HG03064 (cell line): ENCODE results near the gene LBR.

Experiments
- ATAC-seq: cut with Tn5 transposase; IDR thresholded peaks from one replicate; pipeline ENCODE4 v1.9.1; 2021; ENCODE audit warnings: low read depth; ENCODE audit not compliant: unreplicated experiment

The LBR gene

GRCh38 chr1:225446981-225447615 lies 19.3 kb upstream of the LBR start:
- ATAC-seq, result no peak

GRCh38 chr1:225446595-225446960 lies 18.7 kb upstream of the LBR start:
- no peak for ATAC-seq

- no peak for ATAC-seq
Measured at GRCh38 chr1:225445639-225446594, 18.1 kb upstream of the LBR start.

- ATAC-seq, result no peak
Measured at GRCh38 chr1:225442123-225442505, 14.3 kb upstream of the LBR start.

- peak; percentile 48 for ATAC-seq
Measured at GRCh38 chr1:225441314-225442122, 13.7 kb upstream of the LBR start.

GRCh38 chr1:225440380-225441221 lies 12.8 kb upstream of the LBR start:
- ATAC-seq, result no peak

GRCh38 chr1:225437710-225438437 lies 10.0 kb upstream of the LBR start:
- no peak for ATAC-seq

GRCh38 chr1:225435957-225436392 lies 8.1 kb upstream of the LBR start:
- ATAC-seq, result peak; percentile 69

- peak; percentile 18 for ATAC-seq
Measured at GRCh38 chr1:225435487-225435886, 7.6 kb upstream of the LBR start.

- no peak for ATAC-seq
Measured at GRCh38 chr1:225435076-225435475, 7.2 kb upstream of the LBR start.

GRCh38 chr1:225434046-225434445 lies 6.2 kb upstream of the LBR start:
- ATAC-seq, result no peak

- ATAC-seq, result no peak
Measured at GRCh38 chr1:225431081-225431863, 3.4 kb upstream of the LBR start.

- ATAC-seq, result no peak
Measured at GRCh38 chr1:225430301-225430700, 2.5 kb upstream of the LBR start.

- no peak for ATAC-seq
Measured at GRCh38 chr1:225428881-225429455, 1.1 kb upstream of the LBR start.

GRCh38 chr1:225428068-225428880 lies 436 bp upstream of the LBR start:
- peak; percentile 86 for ATAC-seq

- ATAC-seq, result no peak
Measured at GRCh38 chr1:225426395-225427234, 1.2 kb downstream of the LBR start.
